Fibroblast of villous mesenchyme (primary cell): Measurements from ENCODE around the gene IFNAR1. TPM values are rescaled to one million over a fixed set of nuclear protein-coding genes. Genes with fewer than 3 reads are reported as not detected.

Experiments used
- DNase-seq: peaks from one replicate; pipeline ENCODE4 v3.0.0-alpha.2; 2010; ENCODE audit warnings: low read depth
- H3K4me3 ChIP-seq: 2 replicates; pipeline ENCODE4 v1.5.1; 2011; ENCODE audit warnings: low read depth, mild to moderate bottlenecking, low read length
- CTCF ChIP-seq: IDR thresholded peaks from 2 replicates; pipeline ENCODE4 v1.5.1; 2012; ENCODE audit warnings: low read depth, mild to moderate bottlenecking, low read length; ENCODE audit not compliant: insufficient read depth
- total RNA-seq: library from RNA; depleted of rRNA; stranded (reverse); fragments of >200 nt; gene quantifications from 2 replicates; pipeline ENCODE4 v1.2.3, GENCODE V29; 2012

The IFNAR1 gene
- total RNA-seq, 1 donor: 19.0 TPM

- TF ChIP-seq CTCF: no peak
- peak; percentile 80 for DNase-seq
- peak overlapping the region; percentile 98 for H3K4me3 ChIP-seq
These were observed 675 bp downstream of the IFNAR1 start for GRCh38 chr21:33325222-33326067.

GRCh38 chr21:33327326-33327725 is 2.6 kb downstream of the IFNAR1 start:
- TF ChIP-seq CTCF: no peak
- H3K4me3 ChIP-seq: no peak overlapping the region
- DNase-seq: no peak

GRCh38 chr21:33327792-33328433 is 3.1 kb downstream of the IFNAR1 start:
- DNase-seq: no peak
- no peak for TF ChIP-seq CTCF
- no peak overlapping the region for H3K4me3 ChIP-seq

- no peak overlapping the region for H3K4me3 ChIP-seq
- TF ChIP-seq CTCF: no peak
- no peak for DNase-seq
These were observed 6.0 kb downstream of the IFNAR1 start for GRCh38 chr21:33330726-33331125.

GRCh38 chr21:33332143-33332542 is 7.4 kb downstream of the IFNAR1 start:
- no peak for TF ChIP-seq CTCF
- no peak overlapping the region for H3K4me3 ChIP-seq
- DNase-seq: no peak

- no peak for TF ChIP-seq CTCF
- DNase-seq: no peak
- no peak overlapping the region for H3K4me3 ChIP-seq
These were observed 9.4 kb downstream of the IFNAR1 start for GRCh38 chr21:33334191-33334590.
